Right renal cortex interstitium (tissue), 3 donors: Measurements from ENCODE around the gene TNFRSF11A. TPM values are rescaled to one million over a fixed set of nuclear protein-coding genes. Genes with fewer than 3 reads are reported as not detected.

ENCODE experiments used
- DNase-seq, 3 donors: peaks; one replicate each; pipeline ENCODE4 v3.0.0-alpha.2; 2013; ENCODE audit warnings: low read depth in 3 of 3, low spot score in 2 of 3
- polyA plus RNA-seq, 3 donors: library from polyadenylated mRNA; unstranded; fragments of 120-200 nt; gene quantifications; one replicate each; pipeline ENCODE4 v1.2.1, GENCODE V29; 2013; ENCODE audit not compliant: insufficient read length in 3 of 3

Gene TNFRSF11A
- polyA plus RNA-seq, result 1 to 10 TPM; 1.6 to 2.3 (median 2.1) TPM

DNA sequence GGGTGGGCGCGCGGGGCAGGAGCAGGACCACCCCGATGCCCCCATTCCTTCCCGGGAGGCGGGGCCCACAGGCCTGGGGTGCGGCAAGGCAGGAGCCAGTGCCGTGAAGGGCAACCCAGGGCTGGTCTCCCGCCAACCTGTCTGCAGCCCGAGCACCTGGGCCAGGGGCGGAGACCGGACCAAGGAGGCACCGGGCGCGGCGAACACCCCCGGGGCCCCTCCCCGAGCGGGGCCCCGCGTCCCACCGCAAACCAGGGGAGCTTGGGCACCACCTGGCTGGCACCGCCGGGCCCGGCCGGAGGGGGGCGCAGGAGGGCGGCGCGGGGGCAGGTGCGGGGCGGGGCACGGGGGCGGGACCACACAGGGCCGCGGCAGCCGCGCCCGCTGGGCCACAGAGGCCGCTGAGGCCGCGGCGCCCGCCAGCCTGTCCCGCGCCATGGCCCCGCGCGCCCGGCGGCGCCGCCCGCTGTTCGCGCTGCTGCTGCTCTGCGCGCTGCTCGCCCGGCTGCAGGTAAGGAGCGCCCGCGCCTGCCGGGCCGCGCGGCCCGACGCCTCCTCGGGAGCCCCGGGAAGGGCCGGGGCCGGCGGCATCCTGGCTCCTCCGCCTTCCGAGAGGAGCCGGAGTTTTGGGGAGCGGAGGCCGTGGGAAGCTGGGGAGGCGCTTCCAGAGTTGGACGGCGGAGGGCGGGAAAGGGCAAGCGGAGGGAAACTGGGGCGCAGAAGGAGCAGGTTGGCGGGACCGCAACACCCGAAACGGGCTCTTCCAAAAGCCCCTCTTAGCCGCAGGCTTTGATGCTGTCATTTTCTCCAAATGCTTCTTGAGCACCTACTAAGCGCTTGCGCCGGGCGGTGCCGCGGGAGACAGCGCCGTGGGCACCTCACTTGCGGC is at the start of gene TNFRSF11A:
TNFRSF11A (plus strand) TSS at position 394 of the 889 bp plus-strand sequence; CDS start at position 437, 43 bp downstream.
- DNase-seq, result no peak

- DNase-seq, result no peak
Measured at GRCh38 chr18:62277045-62277444, 48.1 kb upstream of the TNFRSF11A start.

GRCh38 chr18:62279561-62279960 is 45.5 kb upstream of the TNFRSF11A start:
- DNase-seq, result no peak

DNA sequence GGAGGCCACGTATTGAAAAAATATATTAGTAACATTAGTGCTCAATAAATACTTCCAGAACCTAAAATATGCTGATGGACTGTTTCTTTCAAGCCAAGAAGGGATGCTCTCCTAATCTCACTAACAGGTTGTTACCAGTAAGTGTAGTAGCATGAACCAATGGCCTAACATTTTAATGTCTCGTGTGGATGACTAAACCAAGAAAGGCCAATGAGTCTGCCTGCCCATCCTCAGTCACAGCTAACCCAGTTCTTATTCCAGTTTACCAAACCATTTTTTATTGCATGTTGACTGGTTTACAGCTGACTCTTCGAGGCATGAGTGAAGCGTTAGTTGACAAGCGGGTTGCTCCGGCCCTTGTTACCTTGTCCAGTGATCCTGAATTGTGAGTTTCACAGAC is 45.1 kb upstream of the TNFRSF11A start:
- DNase-seq, result no peak

DNA sequence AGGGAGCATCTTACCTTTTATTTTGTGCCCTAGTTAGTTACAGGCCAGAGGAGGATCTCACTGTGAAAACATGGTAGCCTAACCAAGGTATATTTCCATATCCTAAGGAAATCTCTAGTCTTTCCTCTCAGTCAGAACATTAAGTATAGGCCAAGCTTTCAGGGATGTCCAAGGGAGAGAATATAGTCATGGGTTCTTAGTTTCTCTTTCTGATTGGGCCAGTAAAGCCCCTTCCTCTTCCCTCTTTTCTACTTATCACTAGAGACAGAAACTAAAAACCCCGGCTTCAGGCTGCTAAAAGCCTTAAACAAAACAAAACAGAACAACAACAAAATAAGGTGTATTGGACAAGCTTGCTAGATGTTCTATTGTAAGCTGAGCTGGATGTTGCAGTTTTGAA is 44.3 kb upstream of the TNFRSF11A start:
- no peak for DNase-seq

GRCh38 chr18:62281684-62282083 is 43.4 kb upstream of the TNFRSF11A start:
- no peak for DNase-seq

DNA sequence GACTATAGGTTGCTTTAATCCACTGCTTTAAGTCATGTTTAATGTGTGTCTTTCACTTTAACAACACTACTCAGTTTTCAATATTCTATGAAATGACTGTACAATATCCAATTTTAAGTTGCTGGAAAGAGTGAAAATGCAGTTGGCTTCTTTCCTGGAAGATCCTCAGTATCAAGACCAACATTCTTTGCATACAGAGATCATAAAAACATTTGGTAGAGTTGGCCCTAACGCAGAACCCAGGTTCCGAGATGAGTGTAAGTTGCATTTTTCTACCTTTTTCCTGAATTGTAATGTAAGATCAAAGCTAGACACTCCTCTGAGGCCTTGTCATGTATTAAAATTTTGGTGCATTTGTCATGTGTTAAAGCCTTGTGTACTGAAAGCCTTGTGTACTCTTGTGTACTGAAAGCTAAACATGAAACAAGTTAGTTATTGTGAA is 42.9 kb upstream of the TNFRSF11A start:
- DNase-seq, result no peak

DNA sequence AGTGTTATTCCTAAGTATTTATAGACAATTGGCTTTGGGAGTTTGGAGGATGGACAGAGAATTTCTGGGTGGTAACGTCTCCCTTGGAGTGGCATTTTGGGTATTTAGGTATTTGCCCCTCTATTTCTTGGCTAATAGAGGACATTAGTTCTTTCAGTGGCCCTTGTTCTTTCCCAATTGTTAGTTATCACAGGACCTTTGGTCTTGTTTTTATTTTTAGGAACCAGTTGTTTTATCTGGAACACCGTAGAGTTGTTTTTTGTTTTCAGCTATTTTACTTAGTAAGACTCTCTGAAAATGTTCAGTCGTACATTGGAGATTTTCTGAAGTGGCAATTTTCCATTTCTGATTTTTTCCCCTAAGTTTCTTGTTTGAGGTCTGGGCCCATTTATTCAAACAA is 40.5 kb upstream of the TNFRSF11A start:
- no peak for DNase-seq

GRCh38 chr18:62285281-62285680 is 39.8 kb upstream of the TNFRSF11A start:
- no peak for DNase-seq

DNA sequence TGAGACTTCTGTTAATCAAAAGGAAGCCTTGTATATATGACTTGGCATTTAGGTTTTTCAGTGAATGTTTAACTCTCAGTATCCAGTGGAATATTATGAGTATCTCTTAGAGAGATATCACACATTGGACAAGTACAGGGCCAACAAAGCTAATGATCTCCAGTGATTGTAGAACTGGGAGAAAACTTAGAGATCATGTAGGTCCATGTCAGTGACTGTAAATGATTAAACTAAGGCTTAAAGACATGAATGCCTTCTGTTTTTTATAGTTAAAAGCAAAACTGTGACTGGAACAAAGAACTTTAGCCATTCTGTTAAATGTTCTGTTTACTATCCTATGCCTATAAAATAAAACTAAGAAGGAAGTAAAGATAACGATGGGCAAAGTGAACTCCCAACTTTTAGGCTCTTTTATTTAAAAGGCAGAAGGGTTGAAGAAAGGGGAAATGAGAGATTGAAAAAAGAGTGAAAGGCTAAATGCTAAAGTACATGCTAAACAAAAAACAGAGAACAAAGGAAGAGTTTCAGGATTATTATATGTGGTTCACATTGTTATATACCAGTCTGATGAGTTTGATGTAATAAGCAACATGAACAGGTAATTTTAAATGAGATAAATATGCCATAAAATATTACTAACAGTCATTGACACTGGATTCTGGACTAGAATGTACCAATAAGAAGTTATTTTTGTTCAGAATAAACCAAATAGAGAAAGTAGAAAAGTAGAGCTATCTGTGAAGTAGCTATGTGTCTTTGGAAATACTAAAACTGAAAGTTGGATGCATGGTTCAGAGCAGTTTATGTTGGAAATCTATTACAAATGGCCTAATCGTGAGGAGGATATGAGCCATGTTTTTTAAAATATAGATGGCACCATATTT is 37.1 kb upstream of the TNFRSF11A start:
- no peak for DNase-seq

DNA sequence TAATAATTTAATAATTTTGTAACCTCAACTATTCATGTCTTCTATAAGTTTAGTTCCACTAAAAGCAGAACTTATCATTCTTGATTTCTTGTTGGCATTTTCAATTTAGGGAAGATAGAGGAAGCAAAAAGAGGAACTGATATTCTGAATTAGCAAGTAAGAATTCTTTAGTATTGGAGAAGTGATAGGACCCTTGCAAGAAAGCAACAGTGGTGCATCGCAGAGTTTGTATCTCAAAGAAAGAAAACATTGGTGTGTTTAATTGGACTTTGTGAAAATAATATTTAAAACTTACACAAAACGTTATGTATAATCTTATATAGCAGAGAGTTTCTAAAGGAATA is 36.5 kb upstream of the TNFRSF11A start:
- no peak for DNase-seq

DNA sequence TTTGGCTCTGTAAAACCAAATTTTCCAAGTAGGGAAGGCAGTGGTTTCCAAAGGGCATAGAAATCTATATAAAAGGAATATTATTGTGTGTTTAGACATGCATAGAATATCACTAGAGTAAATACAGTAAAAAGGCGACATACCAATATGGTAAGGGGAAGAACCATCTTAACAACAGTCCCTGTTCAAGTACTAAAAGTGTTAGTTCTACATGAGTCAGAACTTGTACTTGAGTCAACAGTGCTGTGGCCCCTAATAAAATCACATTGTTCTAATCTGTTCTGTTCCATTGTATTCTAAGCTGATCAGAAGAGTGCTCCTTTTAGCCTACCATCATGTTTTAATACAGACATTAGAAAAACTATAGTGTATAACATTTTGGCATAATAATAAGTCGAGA is 36.1 kb upstream of the TNFRSF11A start:
- no peak for DNase-seq

DNA sequence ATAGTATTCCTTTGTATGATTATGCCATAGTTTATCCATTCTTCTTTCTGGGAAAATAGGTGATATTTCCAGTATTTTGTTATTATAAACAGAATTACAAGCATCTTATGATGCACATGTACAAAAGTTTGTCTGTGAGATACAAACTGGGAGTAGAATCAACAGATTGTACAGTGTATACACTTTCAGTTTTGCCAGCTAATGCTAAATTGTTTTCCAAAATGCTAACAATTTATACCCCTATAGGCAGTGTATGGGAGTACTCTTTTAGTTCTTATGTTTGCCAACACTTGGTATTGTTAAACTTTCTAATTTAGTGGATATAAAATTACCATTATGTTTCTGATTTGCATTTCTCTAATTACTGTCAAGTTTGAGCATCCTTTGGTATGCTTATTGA is 31.0 kb upstream of the TNFRSF11A start:
- no peak for DNase-seq

DNA sequence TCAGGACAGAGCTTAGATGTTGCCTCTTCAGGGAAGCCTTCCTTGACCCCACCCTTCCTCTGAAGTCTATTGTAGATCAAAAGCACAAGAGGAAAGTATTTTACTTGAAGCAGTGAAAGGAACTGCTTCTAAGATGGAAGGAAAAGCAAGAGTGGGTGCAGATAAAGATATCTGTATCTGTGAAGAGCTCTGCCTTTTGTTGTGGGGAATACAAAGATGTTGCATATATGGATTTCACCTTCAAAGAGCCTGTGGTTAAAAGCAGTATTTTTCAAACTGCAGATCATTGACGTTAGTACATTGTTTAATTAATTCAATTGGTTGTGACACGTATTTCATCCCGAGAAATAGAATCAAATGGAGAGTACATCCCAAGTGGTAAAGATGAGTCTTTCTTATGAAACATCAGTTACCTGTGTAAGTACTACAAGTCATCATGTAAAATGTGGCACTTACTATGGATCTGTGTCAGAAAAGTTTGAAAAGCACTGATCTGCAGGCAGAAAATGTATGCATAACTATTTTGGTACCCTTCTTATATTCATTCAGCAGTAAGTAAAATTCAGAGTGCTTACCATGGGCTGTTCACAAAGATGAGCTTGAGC is 24.6 kb upstream of the TNFRSF11A start:
- no peak for DNase-seq

DNA sequence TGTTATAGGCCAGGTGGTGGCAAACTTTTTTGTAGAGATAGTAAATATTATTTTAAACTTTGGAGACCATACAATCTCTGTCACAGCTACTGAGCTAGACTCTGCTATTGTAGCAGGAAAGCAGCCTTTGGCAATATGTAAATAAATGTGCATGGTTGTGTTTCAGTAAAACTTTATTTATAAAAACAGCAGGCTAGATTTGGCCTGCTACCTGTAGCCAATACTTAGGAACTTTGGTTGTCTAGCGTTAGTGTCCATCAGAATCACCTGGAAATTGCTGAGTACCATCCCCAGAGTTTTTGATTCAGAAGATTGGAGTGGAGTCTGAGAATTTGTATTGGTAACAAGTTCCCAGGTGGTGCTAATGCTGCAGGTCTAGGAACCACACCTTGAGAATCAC is 23.8 kb upstream of the TNFRSF11A start:
- no peak for DNase-seq

- DNase-seq, result no peak
Measured at GRCh38 chr18:62312851-62313250, 12.3 kb upstream of the TNFRSF11A start.

DNA sequence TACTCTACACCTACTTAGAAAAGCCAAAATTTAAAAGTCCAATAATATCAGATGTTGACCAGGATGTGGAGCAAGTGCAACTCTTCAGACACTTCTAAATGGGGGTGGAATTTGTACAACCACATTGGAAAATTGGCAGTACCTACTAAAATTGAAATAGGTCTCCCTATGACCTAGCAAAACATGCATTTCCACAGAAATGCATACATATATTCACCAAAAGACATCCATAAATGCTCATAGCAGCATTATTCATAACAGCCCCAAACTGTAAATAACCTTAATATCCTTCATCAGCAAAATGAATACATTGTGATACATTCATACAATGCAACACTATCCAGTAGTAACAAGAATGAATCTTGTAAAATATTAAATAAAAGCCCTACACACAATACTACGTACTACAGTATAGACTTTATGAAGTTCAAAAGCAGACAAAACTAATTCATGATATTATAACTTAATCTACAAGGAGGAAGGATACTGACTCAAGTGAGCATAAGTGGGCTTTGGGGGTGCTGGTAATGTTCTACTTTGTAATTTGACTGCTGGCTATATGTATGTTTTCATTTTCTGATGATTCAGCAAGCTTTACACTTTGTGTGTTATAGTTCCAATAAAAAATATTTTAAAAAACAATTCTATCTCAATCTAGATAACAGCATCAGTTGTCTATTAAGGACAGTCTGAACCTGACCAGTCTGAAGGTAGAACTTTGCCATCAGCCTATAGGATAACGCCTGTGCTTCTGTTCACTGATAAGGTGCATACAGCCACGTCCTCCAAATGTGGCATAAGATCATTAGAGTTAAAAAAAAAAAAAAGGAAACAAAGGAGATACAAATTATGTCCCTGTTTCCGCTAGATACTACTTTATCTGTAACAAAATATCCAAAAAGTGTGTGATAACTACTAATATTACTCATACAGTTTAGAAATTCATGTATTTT is 6.6 kb upstream of the TNFRSF11A start:
- no peak for DNase-seq

DNA sequence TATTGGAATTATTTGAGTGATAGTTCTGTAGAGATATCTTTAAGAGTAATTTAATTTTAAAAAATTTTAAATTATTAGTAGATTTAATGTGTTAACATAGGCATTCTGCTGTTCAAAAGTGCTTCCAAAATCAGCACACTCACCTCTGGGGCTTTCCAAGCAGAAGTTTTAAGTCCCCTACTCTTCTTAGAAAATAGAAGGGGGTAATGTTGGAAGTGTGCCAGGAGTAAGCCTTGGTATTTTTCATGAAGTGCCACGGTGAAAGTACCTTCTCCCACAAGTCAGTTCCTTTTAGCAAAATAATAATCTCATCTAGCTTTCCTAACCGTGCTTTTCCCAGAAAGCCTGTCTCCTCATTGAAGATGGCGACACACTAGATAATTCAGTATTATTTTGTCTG is 3.9 kb upstream of the TNFRSF11A start:
- DNase-seq, result no peak

GRCh38 chr18:62323483-62324180 is 1.5 kb upstream of the TNFRSF11A start:
- DNase-seq, result no peak
